ENCODE measurements around the gene CDK5RAP1. TPM values are rescaled to one million over a fixed set of nuclear protein-coding genes. Genes with fewer than 3 reads are reported as not detected.

CDK5RAP1 gene
- total and polyA plus RNA-seq, 9 of the 15 experiments (the other 6 are each of a cell fraction or from before 2014, with no cell fraction given), result 41.6 to 127 (median 58.3) TPM

DNA sequence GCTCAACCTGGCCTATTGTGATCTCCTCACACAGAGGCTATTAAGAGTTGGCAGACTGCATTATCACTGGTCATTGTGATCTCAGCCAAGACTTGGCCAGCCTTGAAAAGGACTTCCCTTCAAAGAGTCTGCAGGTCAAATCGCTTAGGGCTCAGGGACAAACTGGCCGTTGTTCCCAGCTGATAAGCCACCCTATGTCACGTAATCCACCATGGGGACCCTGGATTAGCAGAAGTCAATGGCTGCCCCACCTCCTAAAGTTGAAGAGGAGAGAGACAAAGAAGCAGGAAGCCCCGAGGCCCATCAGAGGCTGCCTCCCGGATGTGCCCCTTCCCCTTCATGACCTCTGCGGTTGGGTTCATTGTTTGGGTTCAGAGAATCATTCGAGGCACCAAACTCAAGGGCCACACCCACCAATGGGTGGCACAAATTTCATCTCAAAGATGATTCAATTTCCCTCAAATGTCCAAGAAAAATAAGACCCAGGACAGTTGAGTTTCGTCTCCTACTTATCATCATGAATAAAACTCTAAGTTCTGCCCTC lies 61.7 kb downstream of the CDK5RAP1 start (continued):
- TF ChIP-seq, protein P1, sequence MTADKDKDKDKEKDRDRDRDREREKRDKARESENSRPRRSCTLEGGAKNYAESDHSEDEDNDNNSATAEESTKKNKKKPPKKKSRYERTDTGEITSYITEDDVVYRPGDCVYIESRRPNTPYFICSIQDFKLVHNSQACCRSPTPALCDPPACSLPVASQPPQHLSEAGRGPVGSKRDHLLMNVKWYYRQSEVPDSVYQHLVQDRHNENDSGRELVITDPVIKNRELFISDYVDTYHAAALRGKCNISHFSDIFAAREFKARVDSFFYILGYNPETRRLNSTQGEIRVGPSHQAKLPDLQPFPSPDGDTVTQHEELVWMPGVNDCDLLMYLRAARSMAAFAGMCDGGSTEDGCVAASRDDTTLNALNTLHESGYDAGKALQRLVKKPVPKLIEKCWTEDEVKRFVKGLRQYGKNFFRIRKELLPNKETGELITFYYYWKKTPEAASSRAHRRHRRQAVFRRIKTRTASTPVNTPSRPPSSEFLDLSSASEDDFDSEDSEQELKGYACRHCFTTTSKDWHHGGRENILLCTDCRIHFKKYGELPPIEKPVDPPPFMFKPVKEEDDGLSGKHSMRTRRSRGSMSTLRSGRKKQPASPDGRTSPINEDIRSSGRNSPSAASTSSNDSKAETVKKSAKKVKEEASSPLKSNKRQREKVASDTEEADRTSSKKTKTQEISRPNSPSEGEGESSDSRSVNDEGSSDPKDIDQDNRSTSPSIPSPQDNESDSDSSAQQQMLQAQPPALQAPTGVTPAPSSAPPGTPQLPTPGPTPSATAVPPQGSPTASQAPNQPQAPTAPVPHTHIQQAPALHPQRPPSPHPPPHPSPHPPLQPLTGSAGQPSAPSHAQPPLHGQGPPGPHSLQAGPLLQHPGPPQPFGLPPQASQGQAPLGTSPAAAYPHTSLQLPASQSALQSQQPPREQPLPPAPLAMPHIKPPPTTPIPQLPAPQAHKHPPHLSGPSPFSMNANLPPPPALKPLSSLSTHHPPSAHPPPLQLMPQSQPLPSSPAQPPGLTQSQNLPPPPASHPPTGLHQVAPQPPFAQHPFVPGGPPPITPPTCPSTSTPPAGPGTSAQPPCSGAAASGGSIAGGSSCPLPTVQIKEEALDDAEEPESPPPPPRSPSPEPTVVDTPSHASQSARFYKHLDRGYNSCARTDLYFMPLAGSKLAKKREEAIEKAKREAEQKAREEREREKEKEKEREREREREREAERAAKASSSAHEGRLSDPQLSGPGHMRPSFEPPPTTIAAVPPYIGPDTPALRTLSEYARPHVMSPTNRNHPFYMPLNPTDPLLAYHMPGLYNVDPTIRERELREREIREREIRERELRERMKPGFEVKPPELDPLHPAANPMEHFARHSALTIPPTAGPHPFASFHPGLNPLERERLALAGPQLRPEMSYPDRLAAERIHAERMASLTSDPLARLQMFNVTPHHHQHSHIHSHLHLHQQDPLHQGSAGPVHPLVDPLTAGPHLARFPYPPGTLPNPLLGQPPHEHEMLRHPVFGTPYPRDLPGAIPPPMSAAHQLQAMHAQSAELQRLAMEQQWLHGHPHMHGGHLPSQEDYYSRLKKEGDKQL (CRISPR knock-in tag; IDR thresholded peaks at IDR 0.05; ENCODE audit: borderline replicate concordance), result no peak
- TF ChIP-seq GATAD2B (IDR thresholded peaks at IDR 0.05; ENCODE audit: borderline replicate concordance) (peak; percentile 74; the same call in 1 of the 2 replicates), TBL1XR1 (IDR thresholded peaks at IDR 0.05; ENCODE audit: low read length in 2 of 2) (peak; percentile 68 to 86; a peak in 3 of 4 replicates), ATF7 (IDR thresholded peaks at IDR 0.05) (peak; percentile 83), ZBTB1 (CRISPR knock-in tag; IDR thresholded peaks at IDR 0.05; ENCODE audit: borderline replicate concordance, low read depth) (no peak), ZEB2 (IDR thresholded peaks at IDR 0.05) (no peak), CREB1 (IDR thresholded peaks at IDR 0.05) (peak; percentile 43; the same call in 1 of the 2 replicates), CREB1 (CRISPR knock-in tag; IDR thresholded peaks at IDR 0.05) (no peak; the same call in 1 of the 2 replicates), KDM1A (IDR thresholded peaks at IDR 0.05) (peak; percentile 80; a peak in 3 of 4 replicates), ZNF239 (CRISPR knock-in tag; IDR thresholded peaks at IDR 0.05) (0 out of 2 replicates have a peak, but pooled peaks have one; percentile 19), TCF7 (IDR thresholded peaks at IDR 0.05; ENCODE audit: borderline replicate concordance) (peak; percentile 80; the same call in 1 of the 2 replicates), GABPB1 (CRISPR knock-in tag; IDR thresholded peaks at IDR 0.05) (peak; percentile 45; the same call in 1 of the 2 replicates), NR2F6 (CRISPR knock-in tag; IDR thresholded peaks at IDR 0.05) (0 out of 2 replicates have a peak, but pooled peaks have one; percentile 40), SMARCC2 (IDR thresholded peaks at IDR 0.05; ENCODE audit: low read depth) (peak; percentile 58; the same call in 1 of the 2 replicates), ZFP36 (IDR thresholded peaks at IDR 0.05; ENCODE audit: low read depth, low read length, partially characterized antibody) (peak; percentile 85)
- TF ChIP-seq, protein P2, sequence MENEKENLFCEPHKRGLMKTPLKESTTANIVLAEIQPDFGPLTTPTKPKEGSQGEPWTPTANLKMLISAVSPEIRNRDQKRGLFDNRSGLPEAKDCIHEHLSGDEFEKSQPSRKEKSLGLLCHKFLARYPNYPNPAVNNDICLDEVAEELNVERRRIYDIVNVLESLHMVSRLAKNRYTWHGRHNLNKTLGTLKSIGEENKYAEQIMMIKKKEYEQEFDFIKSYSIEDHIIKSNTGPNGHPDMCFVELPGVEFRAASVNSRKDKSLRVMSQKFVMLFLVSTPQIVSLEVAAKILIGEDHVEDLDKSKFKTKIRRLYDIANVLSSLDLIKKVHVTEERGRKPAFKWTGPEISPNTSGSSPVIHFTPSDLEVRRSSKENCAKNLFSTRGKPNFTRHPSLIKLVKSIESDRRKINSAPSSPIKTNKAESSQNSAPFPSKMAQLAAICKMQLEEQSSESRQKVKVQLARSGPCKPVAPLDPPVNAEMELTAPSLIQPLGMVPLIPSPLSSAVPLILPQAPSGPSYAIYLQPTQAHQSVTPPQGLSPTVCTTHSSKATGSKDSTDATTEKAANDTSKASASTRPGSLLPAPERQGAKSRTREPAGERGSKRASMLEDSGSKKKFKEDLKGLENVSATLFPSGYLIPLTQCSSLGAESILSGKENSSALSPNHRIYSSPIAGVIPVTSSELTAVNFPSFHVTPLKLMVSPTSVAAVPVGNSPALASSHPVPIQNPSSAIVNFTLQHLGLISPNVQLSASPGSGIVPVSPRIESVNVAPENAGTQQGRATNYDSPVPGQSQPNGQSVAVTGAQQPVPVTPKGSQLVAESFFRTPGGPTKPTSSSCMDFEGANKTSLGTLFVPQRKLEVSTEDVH (IDR thresholded peaks at IDR 0.05; ENCODE audit: low read depth, partially characterized antibody), result no peak
- TF ChIP-seq, protein P3, sequence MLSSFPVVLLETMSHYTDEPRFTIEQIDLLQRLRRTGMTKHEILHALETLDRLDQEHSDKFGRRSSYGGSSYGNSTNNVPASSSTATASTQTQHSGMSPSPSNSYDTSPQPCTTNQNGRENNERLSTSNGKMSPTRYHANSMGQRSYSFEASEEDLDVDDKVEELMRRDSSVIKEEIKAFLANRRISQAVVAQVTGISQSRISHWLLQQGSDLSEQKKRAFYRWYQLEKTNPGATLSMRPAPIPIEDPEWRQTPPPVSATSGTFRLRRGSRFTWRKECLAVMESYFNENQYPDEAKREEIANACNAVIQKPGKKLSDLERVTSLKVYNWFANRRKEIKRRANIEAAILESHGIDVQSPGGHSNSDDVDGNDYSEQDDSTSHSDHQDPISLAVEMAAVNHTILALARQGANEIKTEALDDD (IDR thresholded peaks at IDR 0.05), result peak; percentile 54
- TF ChIP-seq, protein P4, sequence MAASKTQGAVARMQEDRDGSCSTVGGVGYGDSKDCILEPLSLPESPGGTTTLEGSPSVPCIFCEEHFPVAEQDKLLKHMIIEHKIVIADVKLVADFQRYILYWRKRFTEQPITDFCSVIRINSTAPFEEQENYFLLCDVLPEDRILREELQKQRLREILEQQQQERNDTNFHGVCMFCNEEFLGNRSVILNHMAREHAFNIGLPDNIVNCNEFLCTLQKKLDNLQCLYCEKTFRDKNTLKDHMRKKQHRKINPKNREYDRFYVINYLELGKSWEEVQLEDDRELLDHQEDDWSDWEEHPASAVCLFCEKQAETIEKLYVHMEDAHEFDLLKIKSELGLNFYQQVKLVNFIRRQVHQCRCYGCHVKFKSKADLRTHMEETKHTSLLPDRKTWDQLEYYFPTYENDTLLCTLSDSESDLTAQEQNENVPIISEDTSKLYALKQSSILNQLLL (CRISPR knock-in tag; IDR thresholded peaks at IDR 0.05; ENCODE audit: borderline replicate concordance), result no peak
